ENCODE measurements around the gene ANO6.
A peak's percentile ranks its signal among the peaks of the same experiment; 100 is the strongest.

Gene ANO6

DNA sequence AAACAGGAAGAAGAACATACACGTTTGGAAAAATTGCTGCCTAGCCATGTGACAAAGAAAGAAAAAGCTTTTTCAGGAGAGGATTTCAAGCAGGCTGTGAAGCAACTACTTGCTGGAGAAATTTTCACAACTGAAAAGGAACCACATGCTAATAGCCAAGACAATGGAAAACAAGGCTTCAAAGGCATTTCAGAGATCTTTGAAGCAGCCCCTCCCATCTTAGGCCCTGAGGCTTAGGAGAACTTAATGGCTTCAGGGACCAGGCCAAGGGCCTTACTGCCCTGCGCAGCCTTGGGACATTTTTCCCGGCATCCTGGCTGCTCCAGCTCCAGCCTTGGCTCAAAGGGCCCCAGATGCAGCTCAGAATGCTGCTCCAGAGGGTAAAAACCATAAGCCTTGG is 257.7 kb downstream of the ANO6 start:
- DNase-seq: no peak

DNA sequence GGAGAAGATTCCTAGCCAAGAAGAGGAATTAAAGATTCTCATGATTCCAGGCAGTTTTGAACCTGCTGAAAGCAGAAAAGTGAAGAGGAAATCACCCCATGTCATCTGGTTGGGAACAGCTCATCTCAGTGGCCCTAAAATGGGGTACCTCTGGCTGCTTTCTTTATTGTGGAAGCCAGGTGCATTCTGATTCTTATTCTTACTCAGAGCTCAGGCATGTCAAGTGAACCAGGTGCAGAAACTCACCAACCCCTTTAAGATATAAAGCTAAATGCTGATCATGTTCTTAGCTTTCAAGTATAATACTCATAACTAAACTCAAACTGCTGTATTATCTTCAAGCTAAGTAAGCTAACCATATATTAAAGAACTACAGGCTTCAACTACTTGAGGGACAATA is 259.7 kb downstream of the ANO6 start:
- DNase-seq: no peak

DNA sequence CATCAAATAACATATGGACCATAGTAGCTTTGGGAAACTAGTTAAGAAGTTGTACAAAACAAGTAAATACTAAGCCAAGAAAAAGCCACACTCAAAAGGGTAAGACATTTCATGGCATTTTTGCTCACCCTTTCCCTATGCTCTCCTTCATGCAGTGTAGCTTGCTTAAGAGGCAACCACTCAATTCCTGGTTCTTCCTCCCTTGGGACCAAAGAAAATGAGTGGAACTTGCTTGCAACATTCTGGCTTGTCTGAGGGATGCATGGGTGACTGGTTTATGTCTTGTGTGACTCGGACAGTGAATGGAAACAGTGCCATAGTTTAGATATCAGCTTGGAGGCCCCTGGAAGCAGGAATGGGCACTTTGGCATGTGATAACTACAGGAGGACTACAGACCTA is 261.6 kb downstream of the ANO6 start:
- no peak for DNase-seq

DNA sequence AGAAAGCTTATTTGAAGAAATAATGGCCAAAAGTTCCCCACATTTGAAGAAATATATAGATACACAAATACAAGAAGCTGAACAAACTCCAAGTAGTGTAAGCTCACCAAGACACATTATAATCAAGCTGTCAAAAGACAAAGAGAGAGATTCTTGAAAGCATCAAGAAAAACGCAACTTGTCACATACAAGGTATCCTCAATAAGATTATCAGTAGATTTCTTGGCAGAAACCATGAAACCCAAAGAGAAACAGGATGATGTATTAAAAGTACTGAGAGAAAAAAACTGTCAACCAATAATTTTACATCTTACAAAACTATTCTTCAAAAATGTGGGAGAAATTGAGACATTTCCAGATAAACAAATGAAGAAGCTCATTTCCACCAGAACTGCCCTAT is 263.0 kb downstream of the ANO6 start:
- no peak for DNase-seq

GRCh38 chr12:45481746-45482145 is 265.9 kb downstream of the ANO6 start:
- no peak for DNase-seq

GRCh38 chr12:45483571-45483970 is 267.7 kb downstream of the ANO6 start:
- DNase-seq: peak; percentile 20
